Fibroblast of skin of back (primary cell): Measurements from ENCODE around the gene MCCC1.
"Not testable (repeated sequence)": the region's sequence is repeated elsewhere in the genome, so short reads cannot be mapped to it uniquely, and the experiment has no call there.

Source experiments
- DNase-seq: peaks from one replicate; pipeline ENCODE4 v3.0.0-alpha.2; 2013

MCCC1 gene

GRCh38 chr3:183101040-183101439, 1.7 kb upstream of the MCCC1 start:
- not testable (repeated sequence) for DNase-seq

GRCh38 chr3:183100376-183100775, 1.1 kb upstream of the MCCC1 start:
- peak; percentile 62 for DNase-seq

GRCh38 chr3:183099838-183100204, 525 bp upstream of the MCCC1 start:
- no peak for DNase-seq

GRCh38 chr3:183098536-183099025, 715 bp downstream of the MCCC1 start:
- DNase-seq: peak; percentile 6

GRCh38 chr3:183094711-183095110, 4.6 kb downstream of the MCCC1 start:
- no peak for DNase-seq

- no peak for DNase-seq
Observed at GRCh38 chr3:183092256-183092655, 7.0 kb downstream of the MCCC1 start.

GRCh38 chr3:183087184-183087583, 12.1 kb downstream of the MCCC1 start:
- no peak for DNase-seq

GRCh38 chr3:183085634-183086390, 13.5 kb downstream of the MCCC1 start:
- peak; percentile 25 for DNase-seq

- DNase-seq: no peak
Observed at GRCh38 chr3:183082355-183082915, 16.9 kb downstream of the MCCC1 start.

- DNase-seq: no peak
Observed at GRCh38 chr3:183081459-183082183, 17.7 kb downstream of the MCCC1 start.

- no peak for DNase-seq
Observed at GRCh38 chr3:183080628-183081027, 18.7 kb downstream of the MCCC1 start.

- DNase-seq: no peak
Observed at GRCh38 chr3:183074881-183075280, 24.4 kb downstream of the MCCC1 start.

GRCh38 chr3:183074261-183074660, 25.0 kb downstream of the MCCC1 start:
- peak; percentile 37 for DNase-seq

GRCh38 chr3:183073839-183074238, 25.5 kb downstream of the MCCC1 start:
- peak; percentile 53 for DNase-seq

GRCh38 chr3:183070892-183071291, 28.4 kb downstream of the MCCC1 start:
- DNase-seq: no peak

- DNase-seq: no peak
Observed at GRCh38 chr3:183069086-183069485, 30.2 kb downstream of the MCCC1 start.

GRCh38 chr3:183066891-183067290, 32.4 kb downstream of the MCCC1 start:
- DNase-seq: not testable (repeated sequence)

- DNase-seq: no peak
Observed at GRCh38 chr3:183064475-183064874, 34.8 kb downstream of the MCCC1 start.

GRCh38 chr3:183061391-183062172, 37.7 kb downstream of the MCCC1 start:
- DNase-seq: no peak

- DNase-seq: no peak
Observed at GRCh38 chr3:183058351-183058750, 40.9 kb downstream of the MCCC1 start.

- DNase-seq: no peak
Observed at GRCh38 chr3:183050706-183051105, 48.6 kb downstream of the MCCC1 start.

- no peak for DNase-seq
Observed at GRCh38 chr3:183046883-183047282, 52.4 kb downstream of the MCCC1 start.
